ENCODE data around the gene RRM1. TPM values are rescaled to one million over a fixed set of nuclear protein-coding genes. Genes with fewer than 3 reads are reported as not detected.

RRM1 gene
- total and polyA plus RNA-seq, 10 of the 15 experiments (the other 5 are each of a cell fraction or from before 2014, with no cell fraction given): 94.0 to 255 (median 148) TPM

DNA sequence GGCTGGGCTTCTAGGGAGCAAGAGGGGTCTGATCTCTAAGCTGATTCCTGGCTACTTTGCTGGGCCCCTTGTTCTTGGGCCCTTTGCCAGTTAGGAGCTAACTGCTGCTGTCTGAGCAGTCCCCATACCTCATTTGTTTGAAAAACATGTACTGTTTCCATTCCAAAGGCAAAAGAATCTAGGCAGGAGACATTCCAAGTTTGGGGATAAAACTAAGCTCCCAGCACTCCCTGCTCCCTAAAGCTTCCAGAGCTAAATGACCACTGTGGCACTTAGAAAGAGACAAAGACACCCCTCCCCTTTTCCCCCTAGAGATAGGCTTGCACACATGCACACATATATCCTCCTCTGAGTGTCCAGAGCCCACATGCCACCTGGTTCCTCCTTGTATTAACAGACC lies 22.7 kb upstream of the RRM1 start:
- peak; percentile 58 for ATAC-seq
- no TSS peak for BruUV-seq (replicated peaks)
- TF ChIP-seq PAX8 (IDR thresholded peaks at IDR 0.05) (no peak), CEBPB (IDR thresholded peaks at IDR 0.05; ENCODE audit: borderline replicate concordance in 1 of 2, low read depth in 2 of 2, low read length in 2 of 2) (no peak), ZZZ3 (IDR thresholded peaks at IDR 0.05; ENCODE audit: control insufficient read depth, insufficient read length, low read depth) (no peak), KAT2A (conservative IDR thresholded peaks at IDR 0.05; ENCODE audit: control insufficient read depth, low read depth, low read length) (no peak)
- TF ChIP-seq, protein P1, sequence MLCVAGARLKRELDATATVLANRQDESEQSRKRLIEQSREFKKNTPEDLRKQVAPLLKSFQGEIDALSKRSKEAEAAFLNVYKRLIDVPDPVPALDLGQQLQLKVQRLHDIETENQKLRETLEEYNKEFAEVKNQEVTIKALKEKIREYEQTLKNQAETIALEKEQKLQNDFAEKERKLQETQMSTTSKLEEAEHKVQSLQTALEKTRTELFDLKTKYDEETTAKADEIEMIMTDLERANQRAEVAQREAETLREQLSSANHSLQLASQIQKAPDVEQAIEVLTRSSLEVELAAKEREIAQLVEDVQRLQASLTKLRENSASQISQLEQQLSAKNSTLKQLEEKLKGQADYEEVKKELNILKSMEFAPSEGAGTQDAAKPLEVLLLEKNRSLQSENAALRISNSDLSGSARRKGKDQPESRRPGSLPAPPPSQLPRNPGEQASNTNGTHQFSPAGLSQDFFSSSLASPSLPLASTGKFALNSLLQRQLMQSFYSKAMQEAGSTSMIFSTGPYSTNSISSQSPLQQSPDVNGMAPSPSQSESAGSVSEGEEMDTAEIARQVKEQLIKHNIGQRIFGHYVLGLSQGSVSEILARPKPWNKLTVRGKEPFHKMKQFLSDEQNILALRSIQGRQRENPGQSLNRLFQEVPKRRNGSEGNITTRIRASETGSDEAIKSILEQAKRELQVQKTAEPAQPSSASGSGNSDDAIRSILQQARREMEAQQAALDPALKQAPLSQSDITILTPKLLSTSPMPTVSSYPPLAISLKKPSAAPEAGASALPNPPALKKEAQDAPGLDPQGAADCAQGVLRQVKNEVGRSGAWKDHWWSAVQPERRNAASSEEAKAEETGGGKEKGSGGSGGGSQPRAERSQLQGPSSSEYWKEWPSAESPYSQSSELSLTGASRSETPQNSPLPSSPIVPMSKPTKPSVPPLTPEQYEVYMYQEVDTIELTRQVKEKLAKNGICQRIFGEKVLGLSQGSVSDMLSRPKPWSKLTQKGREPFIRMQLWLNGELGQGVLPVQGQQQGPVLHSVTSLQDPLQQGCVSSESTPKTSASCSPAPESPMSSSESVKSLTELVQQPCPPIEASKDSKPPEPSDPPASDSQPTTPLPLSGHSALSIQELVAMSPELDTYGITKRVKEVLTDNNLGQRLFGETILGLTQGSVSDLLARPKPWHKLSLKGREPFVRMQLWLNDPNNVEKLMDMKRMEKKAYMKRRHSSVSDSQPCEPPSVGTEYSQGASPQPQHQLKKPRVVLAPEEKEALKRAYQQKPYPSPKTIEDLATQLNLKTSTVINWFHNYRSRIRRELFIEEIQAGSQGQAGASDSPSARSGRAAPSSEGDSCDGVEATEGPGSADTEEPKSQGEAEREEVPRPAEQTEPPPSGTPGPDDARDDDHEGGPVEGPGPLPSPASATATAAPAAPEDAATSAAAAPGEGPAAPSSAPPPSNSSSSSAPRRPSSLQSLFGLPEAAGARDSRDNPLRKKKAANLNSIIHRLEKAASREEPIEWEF (IDR thresholded peaks at IDR 0.05; ENCODE audit: insufficient replicate concordance, low read depth, low read length): no peak
- TF ChIP-seq, protein P2, sequence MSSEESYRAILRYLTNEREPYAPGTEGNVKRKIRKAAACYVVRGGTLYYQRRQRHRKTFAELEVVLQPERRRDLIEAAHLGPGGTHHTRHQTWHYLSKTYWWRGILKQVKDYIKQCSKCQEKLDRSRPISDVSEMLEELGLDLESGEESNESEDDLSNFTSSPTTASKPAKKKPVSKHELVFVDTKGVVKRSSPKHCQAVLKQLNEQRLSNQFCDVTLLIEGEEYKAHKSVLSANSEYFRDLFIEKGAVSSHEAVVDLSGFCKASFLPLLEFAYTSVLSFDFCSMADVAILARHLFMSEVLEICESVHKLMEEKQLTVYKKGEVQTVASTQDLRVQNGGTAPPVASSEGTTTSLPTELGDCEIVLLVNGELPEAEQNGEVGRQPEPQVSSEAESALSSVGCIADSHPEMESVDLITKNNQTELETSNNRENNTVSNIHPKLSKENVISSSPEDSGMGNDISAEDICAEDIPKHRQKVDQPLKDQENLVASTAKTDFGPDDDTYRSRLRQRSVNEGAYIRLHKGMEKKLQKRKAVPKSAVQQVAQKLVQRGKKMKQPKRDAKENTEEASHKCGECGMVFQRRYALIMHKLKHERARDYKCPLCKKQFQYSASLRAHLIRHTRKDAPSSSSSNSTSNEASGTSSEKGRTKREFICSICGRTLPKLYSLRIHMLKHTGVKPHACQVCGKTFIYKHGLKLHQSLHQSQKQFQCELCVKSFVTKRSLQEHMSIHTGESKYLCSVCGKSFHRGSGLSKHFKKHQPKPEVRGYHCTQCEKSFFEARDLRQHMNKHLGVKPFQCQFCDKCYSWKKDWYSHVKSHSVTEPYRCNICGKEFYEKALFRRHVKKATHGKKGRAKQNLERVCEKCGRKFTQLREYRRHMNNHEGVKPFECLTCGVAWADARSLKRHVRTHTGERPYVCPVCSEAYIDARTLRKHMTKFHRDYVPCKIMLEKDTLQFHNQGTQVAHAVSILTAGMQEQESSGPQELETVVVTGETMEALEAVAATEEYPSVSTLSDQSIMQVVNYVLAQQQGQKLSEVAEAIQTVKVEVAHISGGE (CRISPR knock-in tag; IDR thresholded peaks at IDR 0.05): no peak
- TF ChIP-seq, protein P3, sequence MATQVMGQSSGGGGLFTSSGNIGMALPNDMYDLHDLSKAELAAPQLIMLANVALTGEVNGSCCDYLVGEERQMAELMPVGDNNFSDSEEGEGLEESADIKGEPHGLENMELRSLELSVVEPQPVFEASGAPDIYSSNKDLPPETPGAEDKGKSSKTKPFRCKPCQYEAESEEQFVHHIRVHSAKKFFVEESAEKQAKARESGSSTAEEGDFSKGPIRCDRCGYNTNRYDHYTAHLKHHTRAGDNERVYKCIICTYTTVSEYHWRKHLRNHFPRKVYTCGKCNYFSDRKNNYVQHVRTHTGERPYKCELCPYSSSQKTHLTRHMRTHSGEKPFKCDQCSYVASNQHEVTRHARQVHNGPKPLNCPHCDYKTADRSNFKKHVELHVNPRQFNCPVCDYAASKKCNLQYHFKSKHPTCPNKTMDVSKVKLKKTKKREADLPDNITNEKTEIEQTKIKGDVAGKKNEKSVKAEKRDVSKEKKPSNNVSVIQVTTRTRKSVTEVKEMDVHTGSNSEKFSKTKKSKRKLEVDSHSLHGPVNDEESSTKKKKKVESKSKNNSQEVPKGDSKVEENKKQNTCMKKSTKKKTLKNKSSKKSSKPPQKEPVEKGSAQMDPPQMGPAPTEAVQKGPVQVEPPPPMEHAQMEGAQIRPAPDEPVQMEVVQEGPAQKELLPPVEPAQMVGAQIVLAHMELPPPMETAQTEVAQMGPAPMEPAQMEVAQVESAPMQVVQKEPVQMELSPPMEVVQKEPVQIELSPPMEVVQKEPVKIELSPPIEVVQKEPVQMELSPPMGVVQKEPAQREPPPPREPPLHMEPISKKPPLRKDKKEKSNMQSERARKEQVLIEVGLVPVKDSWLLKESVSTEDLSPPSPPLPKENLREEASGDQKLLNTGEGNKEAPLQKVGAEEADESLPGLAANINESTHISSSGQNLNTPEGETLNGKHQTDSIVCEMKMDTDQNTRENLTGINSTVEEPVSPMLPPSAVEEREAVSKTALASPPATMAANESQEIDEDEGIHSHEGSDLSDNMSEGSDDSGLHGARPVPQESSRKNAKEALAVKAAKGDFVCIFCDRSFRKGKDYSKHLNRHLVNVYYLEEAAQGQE (IDR thresholded peaks at IDR 0.05; ENCODE audit: low read depth, low read length): no peak

More for the DNA sequence above, 22.7 kb upstream of the RRM1 start:
- SMC1A ChIA-PET (ENCODE audit: uncharacterized antibody, unreplicated experiment): interaction anchor here (0.9 to 21.1 kb wide), 38 partner anchors 8 to 291 kb away, joined by 3 to 805 read pairs (median 8); partner anchors contain the start of genes PGAP2, RHOG and STIM1
- in situ Hi-C loops (cut with MboI) (no loop called here), intact Hi-C loops (cut with micrococcal nuclease; ENCODE audit: unreplicated experiment) (loop anchor here (1.0 kb wide), 2 partner anchors 223 to 248 kb away; no protein-coding TSS in a partner anchor)
- Histone ChIP-seq H3K4me3 (no peak overlapping the region), H3K4me1 (ENCODE audit: control insufficient read depth, insufficient read depth, low read length) (peaks cover 4% of the 10 kb centered on the region; the same call in 1 of the 2 replicates), H3K9me3 (replicated peaks; ENCODE audit: control insufficient read depth, insufficient read depth, low read length) (no peaks in the 10 kb centered on the region), H3K79me2 (ENCODE audit: control insufficient read depth, insufficient read depth, low read length) (no peaks in the 10 kb centered on the region), H4K20me1 (ENCODE audit: control insufficient read depth, insufficient read depth) (no peaks in the 10 kb centered on the region), H2AFZ (ENCODE audit: control insufficient read depth, low read depth, low read length) (no peak overlapping the region), H3K4me2 (ENCODE audit: control insufficient read depth, insufficient read depth) (no peak overlapping the region), H3K27ac (ENCODE audit: control insufficient read depth, insufficient read depth) (no peak overlapping the region), H3K36me3 (ENCODE audit: control insufficient read depth in 2 of 2, insufficient read depth in 2 of 2, low read length in 1 of 2) (peaks cover 4 to 5% of the 10 kb centered on the region in 2 experiments; a peak in 1 of 4 replicates), H3K9ac (ENCODE audit: control insufficient read depth, insufficient read depth, low read length) (no peak overlapping the region), H3K27me3 (replicated peaks in 1 of 2; ENCODE audit: control insufficient read depth in 2 of 2, insufficient read depth in 2 of 2, low read length in 1 of 2) (no peaks in the 10 kb centered on the region)
- CTCF ChIA-PET: interaction anchor here (0.6 to 13.4 kb wide), 47 partner anchors 8 to 458 kb away, joined by 3 to 979 read pairs (median 8); partner anchors contain the start of genes PGAP2, RHOG and STIM1
- POLR2A ChIA-PET: interaction anchor here (0.5 to 3.7 kb wide), 10 partner anchors 11 to 263 kb away, joined by 3 to 39 read pairs (median 5); partner anchors contain the start of genes PGAP2 and STIM1
- DNase-seq (ENCODE audit: low read depth, low spot score): no peak
- RAD21 ChIA-PET (ENCODE audit: unreplicated experiment): interaction anchor here (0.8 to 20.6 kb wide), 28 partner anchors 11 to 263 kb away, joined by 3 to 605 read pairs (median 6); partner anchors contain the start of genes PGAP2, RHOG and STIM1
- FAIRE-seq: no peak
